KBM-7 (cell line): ENCODE measurements around the gene TREML2.

Source experiments
- DNase-seq: peaks from one replicate; pipeline ENCODE4 v3.0.0-alpha.2; 2015
- in situ Hi-C: fragments of 300-500 bp; cut with MboI; formaldehyde crosslinking; loops from 2 replicates; pipeline ENCODE4 v1.14.3; 2020; ENCODE audit warnings: low sequenced_read_pairs, low pct_unique_long_range_greater_than_20kb, mixed read lengths

Gene TREML2

GRCh38 chr6:41159415-41160082 is 41.4 kb downstream of the TREML2 start:
- in situ Hi-C loops, result no loop called here
- no peak for DNase-seq

DNA sequence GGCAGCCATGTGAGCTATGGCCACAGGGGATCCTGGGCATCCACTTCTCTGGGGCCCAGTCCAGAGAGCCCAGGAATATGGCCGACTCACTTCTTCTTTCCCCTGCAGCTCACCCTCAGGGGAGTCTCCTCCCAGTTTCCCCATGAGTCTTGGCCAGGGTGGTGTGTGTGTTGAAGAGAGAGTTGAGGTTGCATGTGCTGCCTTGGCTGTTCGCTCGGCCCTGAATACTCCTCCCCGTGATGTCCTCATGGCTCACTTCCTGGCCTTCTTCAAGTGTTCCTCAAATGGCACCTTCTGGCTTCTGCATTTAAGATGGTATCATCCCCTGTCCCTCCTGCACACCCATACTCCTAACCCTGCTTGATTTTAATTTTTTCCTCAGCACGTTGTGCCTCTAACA is 43.6 kb downstream of the TREML2 start:
- DNase-seq, result no peak
- in situ Hi-C loops, result no loop called here

DNA sequence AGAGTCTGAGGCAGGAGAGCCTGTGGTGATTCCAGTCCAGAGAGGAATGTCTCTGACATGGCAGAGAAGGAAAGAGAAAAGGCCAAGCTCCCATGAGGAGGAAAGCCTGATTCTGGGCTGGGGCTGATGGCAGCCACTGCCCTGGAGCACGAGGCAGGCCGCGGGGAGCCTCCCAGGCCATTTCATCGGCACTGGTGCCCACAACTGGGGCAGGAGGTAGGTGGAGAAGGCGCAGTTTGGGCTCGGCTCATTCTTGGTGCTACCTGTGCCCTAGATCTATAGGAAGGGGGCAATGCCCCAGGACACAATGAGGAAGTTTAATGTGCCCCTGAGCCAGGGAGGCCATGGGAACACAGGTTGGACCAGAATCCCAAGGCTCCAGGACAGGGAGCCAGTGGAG is 44.2 kb downstream of the TREML2 start:
- in situ Hi-C loops, result no loop called here

DNA sequence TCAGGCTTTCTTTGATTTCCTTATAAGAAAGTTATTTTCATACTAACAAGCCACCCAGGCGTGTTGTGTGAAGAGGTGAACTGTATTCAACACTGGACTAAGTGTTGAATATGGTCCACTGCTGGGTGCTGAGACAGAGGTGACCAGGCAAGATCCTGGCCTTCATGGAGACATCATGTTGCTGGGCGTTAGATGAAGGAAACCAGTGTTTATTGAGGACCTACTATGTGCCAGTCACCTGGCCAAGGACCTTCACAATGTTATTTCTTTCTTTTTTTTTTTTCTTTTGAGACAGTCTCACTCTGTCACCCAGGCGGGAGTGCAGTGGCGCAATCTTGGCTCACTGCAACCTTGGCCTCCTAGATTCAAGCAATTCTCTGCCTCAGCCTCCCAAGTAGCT is 44.9 kb downstream of the TREML2 start:
- DNase-seq, result no peak
- in situ Hi-C loops, result no loop called here

More for the DNA sequence above, 44.2 kb downstream of the TREML2 start:
- no peak for DNase-seq

DNA sequence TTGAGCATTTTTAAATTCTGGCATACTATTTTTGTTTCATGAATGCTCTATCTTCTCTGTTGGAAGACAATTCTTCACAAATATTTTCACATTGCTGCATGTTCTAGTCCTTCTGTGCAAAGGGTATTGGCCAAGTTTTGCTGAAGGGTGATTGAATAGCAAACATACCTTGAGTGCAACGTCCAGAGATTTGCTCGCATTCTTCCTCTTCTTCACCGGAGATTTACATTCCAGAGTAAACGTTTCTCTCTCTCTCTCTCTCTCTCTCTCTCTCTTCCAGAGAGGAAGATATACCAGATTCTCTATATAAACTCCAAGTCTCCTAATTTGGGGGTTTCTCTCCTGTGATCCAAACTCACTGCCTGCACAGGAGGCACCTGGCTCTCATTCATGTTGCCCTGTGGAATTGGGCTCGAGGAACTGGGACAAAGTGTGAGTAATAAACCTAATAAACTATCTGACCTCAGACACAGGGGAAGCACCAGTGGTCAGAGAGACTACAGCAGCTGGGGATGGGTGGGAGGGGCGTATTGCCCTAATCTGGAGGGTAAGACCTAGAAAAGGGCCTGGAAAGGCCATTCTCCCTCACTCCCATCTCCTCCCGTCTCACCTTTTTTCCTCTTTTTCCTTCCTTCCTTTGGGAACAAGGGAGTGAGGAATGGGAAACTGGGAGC is 45.7 kb downstream of the TREML2 start:
- no peak for DNase-seq
- in situ Hi-C loops, result no loop called here

DNA sequence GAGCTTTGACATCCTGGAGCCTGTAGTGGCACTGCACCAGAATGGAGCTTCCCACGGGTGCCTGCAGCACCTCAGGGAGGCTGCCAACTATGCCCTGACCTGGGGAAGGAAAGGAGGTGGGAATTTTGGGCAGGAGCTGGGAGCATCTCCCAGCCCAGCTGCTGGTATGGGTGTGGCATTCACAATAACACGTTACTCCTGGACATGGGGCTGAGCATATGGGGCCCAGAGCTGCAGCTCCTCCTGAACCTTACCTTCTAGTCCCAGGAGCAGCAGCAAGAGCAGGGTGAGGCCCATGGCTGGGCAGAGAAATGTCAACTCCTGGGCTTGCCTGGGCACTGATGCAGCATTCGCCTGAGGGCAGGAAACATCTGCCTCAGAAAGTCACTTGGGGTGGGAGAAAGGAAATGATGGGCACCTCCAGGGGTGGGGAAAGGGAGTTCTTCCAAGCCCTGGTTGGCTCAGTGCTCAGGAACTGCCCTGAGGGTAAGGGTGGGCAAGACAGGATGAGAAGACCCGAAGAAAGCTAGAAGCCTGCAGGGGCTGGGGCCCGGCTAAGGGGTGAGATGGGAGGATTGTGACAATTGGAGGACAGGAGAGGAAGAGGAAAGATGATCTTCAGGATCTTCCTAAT is 46.8 kb downstream of the TREML2 start, which contains the start of gene TREML1:
Gene TREML1, minus strand, starts transcription at position 356 of the 634 bp plus-strand sequence. Its CDS starts 59 bp downstream, at position 297.
- in situ Hi-C loops, result no loop called here
- DNase-seq, result no peak

GRCh38 chr6:41153451-41153850 is 47.5 kb downstream of the TREML2 start:
- in situ Hi-C loops, result no loop called here

DNA sequence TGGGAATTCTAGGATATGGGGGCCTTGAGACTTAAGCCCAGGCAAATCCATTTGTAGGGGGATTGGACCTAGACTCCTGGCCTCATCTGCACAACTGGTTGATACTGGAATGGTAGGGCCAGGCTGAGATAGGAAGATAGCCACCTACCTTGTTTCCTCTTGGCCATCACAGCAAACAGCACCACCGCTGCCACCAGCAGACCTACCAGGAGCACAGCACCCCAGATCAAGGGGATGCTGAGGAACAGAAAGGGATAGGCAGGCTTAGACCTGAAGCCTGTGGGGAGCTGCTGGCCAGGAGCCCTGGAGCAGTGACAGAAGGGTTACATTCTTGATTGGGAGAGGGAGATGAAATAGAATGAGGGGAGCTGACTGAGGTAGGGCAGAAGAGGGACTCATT is 50.3 kb downstream of the TREML2 start:
- in situ Hi-C loops, result no loop called here
- DNase-seq, result no peak

More at GRCh38 chr6:41153451-41153850, 47.5 kb downstream of the TREML2 start:
- DNase-seq, result no peak

- in situ Hi-C loops, result no loop called here
- no peak for DNase-seq
Measured at GRCh38 chr6:41147917-41148316, 53.0 kb downstream of the TREML2 start.
